Esophagus squamous epithelium (tissue), 5 donors: ENCODE measurements around the gene LMX1B. TPM values are rescaled to one million over a fixed set of nuclear protein-coding genes. Genes with fewer than 3 reads are reported as not detected.

Source experiments
- DNase-seq: peaks from one replicate; lab custom pipeline; 2025; lab: John Stamatoyannopoulos, UW
- H3K27ac ChIP-seq, 4 donors: fragments of 200-600 bp; sonication (generic); one replicate each; pipeline ENCODE4 v1.5.1; 2016 to 2019; ENCODE audit warnings: mild to moderate bottlenecking in 1 of 4
- H3K27me3 ChIP-seq, 4 donors: fragments of 200-600 bp; sonication (generic); 1 replicate in 3 of 4; 2 replicates in 1 of 4; pipeline versions ENCODE4 v1.5.1 to v1.6.0; 2017 to 2021; ENCODE audit warnings: antibody characterized with exemption in 1 of 4
- H3K36me3 ChIP-seq, 3 donors: fragments of 200-600 bp; sonication (generic); one replicate each; pipeline ENCODE4 v1.5.1; 2016 to 2019
- H3K4me1 ChIP-seq, 3 donors: fragments of 200-600 bp; sonication (generic); one replicate each; pipeline ENCODE4 v1.5.1; 2017 to 2019
- H3K4me3 ChIP-seq, 4 donors: fragments of 200-600 bp; sonication (generic); 1 replicate in 3 of 4; 2 replicates in 1 of 4; pipeline ENCODE4 v1.5.1; 2016 to 2019; ENCODE audit warnings: mild to moderate bottlenecking in 2 of 4, moderate library complexity in 1 of 4
- H3K9me3 ChIP-seq, 3 donors: fragments of 200-600 bp; sonication (generic); one replicate each; pipeline ENCODE4 v1.5.1; 2016 to 2019
- POLR2A ChIP-seq, 4 donors: fragments of 450-650 bp; IDR thresholded peaks; one replicate each; pipeline ENCODE4 v1.6.1; 2017; ENCODE audit warnings: antibody characterized with exemption in 4 of 4, mild to moderate bottlenecking in 4 of 4, moderate library complexity in 3 of 4
- WGBS, 2 donors: methylation state at CpG; one replicate each; pipeline ENCODE4 v1.1.5; 2018; 5-methylcytosine and 5-hydroxymethylcytosine counted together
- intact Hi-C: fragments of 100-400 bp; cut with DNase I; formaldehyde crosslinking; loops from one replicate; pipeline ENCODE4 v1.15.0; 2022
- total RNA-seq, 4 donors: library from RNA; depleted of rRNA; stranded (reverse); fragments of >200 nt; gene quantifications; one replicate each; pipeline ENCODE4 v1.1.0, GENCODE V29; 2016
- TF ChIP-seq, protein P1 (sequence below), 6 experiments: fragments of 450-650 bp in 4 of 6; fragments of 200-600 bp in 2 of 6; sonication (generic) in 2 of 6; IDR thresholded peaks; one replicate each; pipeline ENCODE4 v1.5.1; 2016 to 2019; ENCODE audit warnings: antibody characterized with exemption in 6 of 6, mild to moderate bottlenecking in 4 of 6, moderate library complexity in 4 of 6
- donor health status: DM: yes; HTN: yes; CAD: no.

LMX1B gene
- total RNA-seq, 4 donors from 2014 or later: 0.23 TPM; not detected in 3

DNA sequence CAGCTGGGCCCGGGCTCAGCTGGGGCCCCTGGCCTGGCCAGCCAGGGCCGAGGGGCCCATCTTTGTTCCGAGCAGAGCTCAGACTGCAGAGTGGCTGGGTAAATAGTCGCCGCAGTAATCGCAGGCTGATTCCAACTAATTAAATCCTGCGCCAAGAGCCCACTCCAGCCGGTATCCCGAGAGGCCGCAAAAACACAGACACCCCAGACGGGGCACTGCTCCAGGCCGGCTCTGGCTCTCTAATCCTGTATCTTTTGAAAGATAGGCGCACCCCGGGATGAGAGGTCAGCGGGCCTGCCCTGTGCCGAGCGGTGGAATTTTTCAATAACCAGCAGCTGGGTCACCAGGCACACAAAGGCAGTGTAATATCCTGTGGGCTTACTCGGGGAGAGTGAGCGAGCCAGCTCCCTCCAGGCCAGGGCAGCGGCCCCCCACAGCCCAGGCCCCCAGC is 57.7 kb downstream of the LMX1B start:
- H3K27me3 ChIP-seq: peaks cover 0 to 99% (median 16%) of the 10 kb centered on the region in 4 donors
- peaks cover 0 to under 1% (median 0%) of the 10 kb centered on the region in 3 donors for H3K4me1 ChIP-seq
- 54% methylated on average over 17 of the region's 20 CpGs; no CpG with 5 or more reads in 1 of the 2 donors for WGBS, 2 donors
- intact Hi-C loops: no loop called here
- no peak for DNase-seq
- H3K27ac ChIP-seq: no peak overlapping the region
- H3K9me3 ChIP-seq: no peaks in the 10 kb centered on the region
- H3K4me3 ChIP-seq: no peak overlapping the region
- TF ChIP-seq POLR2A (IDR thresholded peaks at IDR 0.05): no peak
- TF ChIP-seq, protein P1, sequence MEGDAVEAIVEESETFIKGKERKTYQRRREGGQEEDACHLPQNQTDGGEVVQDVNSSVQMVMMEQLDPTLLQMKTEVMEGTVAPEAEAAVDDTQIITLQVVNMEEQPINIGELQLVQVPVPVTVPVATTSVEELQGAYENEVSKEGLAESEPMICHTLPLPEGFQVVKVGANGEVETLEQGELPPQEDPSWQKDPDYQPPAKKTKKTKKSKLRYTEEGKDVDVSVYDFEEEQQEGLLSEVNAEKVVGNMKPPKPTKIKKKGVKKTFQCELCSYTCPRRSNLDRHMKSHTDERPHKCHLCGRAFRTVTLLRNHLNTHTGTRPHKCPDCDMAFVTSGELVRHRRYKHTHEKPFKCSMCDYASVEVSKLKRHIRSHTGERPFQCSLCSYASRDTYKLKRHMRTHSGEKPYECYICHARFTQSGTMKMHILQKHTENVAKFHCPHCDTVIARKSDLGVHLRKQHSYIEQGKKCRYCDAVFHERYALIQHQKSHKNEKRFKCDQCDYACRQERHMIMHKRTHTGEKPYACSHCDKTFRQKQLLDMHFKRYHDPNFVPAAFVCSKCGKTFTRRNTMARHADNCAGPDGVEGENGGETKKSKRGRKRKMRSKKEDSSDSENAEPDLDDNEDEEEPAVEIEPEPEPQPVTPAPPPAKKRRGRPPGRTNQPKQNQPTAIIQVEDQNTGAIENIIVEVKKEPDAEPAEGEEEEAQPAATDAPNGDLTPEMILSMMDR (IDR thresholded peaks at IDR 0.05): no peak
- H3K36me3 ChIP-seq: no peaks in the 10 kb centered on the region

DNA sequence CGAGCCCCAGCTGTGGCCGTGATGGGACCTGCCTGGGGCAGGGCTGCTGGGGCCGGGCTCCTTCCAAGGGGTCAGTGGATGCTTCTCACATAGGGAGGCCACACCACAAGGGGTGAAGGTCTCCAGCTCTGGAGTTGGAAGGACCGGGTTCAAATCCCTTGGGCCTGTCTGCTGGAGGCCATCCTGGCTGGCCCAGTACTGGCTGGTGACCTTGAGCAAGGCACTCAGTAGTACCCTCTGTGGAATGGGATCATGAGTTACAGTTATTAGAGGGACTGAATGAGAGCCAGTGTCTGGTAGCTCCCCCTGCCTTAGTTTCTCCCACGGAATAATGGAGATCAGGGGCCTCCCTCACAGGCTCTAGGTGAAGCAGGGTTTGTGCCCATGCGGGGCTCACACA is 58.3 kb downstream of the LMX1B start:
- Histone ChIP-seq H3K4me3 (no peak overlapping the region), H3K27ac (no peak overlapping the region), H3K36me3 (no peaks in the 10 kb centered on the region), H3K27me3 (peaks cover 5 to 99% (median 19%) of the 10 kb centered on the region in 4 donors), H3K9me3 (no peaks in the 10 kb centered on the region), H3K4me1 (peaks cover 0 to 6% (median 0%) of the 10 kb centered on the region in 3 donors)
- intact Hi-C loops: no loop called here
- WGBS, 2 donors: 93% methylated on average over 2 of the region's 6 CpGs; no CpG with 5 or more reads in 1 of the 2 donors
- DNase-seq: no peak
- no peak for TF ChIP-seq POLR2A (IDR thresholded peaks at IDR 0.05)
- TF ChIP-seq, protein P1 (IDR thresholded peaks at IDR 0.05): no peak

- no peaks in the 10 kb centered on the region for H3K9me3 ChIP-seq
- peaks cover 10 to 100% (median 23%) of the 10 kb centered on the region in 4 donors for H3K27me3 ChIP-seq
- H3K4me3 ChIP-seq: no peak overlapping the region
- intact Hi-C loops: no loop called here
- no peak for DNase-seq
- no peaks in the 10 kb centered on the region for H3K36me3 ChIP-seq
- TF ChIP-seq, protein P1 (IDR thresholded peaks at IDR 0.05): no peak
- no peak overlapping the region for H3K27ac ChIP-seq
- peaks cover 0 to 7% (median 0%) of the 10 kb centered on the region in 3 donors for H3K4me1 ChIP-seq
- whole genome bisulfite sequencing, 2 donors: 26 to 50% methylated on average over 4 to 9 of the region's 18 CpGs
Observed at GRCh38 chr9:126672634-126673284, 59.0 kb downstream of the LMX1B start.

DNA sequence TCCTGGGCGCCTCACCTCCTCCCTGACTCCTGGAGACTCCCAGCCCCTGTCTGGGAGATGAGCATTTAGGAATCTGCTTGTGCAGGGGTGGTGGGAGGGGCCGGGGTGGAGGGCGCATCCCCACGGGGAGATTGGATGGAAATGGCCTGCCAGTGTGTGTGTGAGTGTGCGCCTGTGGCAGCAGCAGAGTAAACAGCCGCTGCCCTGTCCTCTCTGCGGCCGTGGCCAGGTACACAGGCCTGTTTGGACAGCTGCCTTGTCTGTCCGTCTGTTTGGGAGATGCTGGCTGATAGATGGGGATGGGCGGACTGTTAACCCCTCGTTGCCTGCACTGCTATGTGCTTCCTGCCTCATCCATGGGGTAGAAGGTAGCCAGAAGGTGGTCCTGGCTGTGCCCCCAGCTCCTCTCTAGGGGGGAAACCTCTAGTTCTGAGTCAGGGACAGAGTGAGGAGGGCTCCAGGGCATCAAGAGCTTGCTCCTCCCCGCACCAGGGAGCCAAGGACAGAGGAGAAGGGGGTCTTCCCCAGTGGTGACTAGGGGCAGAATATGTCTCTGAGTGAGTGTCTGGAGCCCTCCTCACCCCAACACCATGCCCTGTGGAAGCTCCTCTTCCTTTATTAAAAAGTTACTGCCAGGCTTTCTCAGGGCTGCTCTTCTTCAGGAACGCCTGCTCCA is 60.1 kb downstream of the LMX1B start:
- Histone ChIP-seq H3K27ac (no peak overlapping the region), H3K4me1 (peaks cover 0 to 7% (median 0%) of the 10 kb centered on the region in 3 donors), H3K4me3 (no peak overlapping the region), H3K36me3 (no peaks in the 10 kb centered on the region), H3K9me3 (no peaks in the 10 kb centered on the region), H3K27me3 (peaks cover 10 to 100% (median 23%) of the 10 kb centered on the region in 4 donors)
- intact Hi-C loops: no loop called here
- TF ChIP-seq, protein P1 (IDR thresholded peaks at IDR 0.05): no peak
- no peak for TF ChIP-seq POLR2A (IDR thresholded peaks at IDR 0.05)
- 20 to 22% methylated on average over 3 to 4 of the region's 13 CpGs for WGBS, 2 donors
- DNase-seq: no peak
